Ureter (tissue), 1 donor: ENCODE measurements around the gene TLCD3A. TPM values are rescaled to one million over a fixed set of nuclear protein-coding genes. Genes with fewer than 3 reads are reported as not detected.
"Not testable (repeated sequence)": the region's sequence is repeated elsewhere in the genome, so short reads cannot be mapped to it uniquely, and the experiment has no call there.

Experiments
- DNase-seq: peaks from one replicate; pipeline ENCODE4 v3.0.0-alpha.2; 2020; ENCODE audit warnings: low spot score
- total RNA-seq: library from RNA; stranded (reverse); gene quantifications from one replicate; pipeline ENCODE4 v1.2.4, GENCODE V29; 2023
- donor health status: DM: yes; HTN: yes; CAD: no.

TLCD3A gene
- total RNA-seq, 1 donor from 2014 or later, result 38.3 TPM

- not testable (repeated sequence) for DNase-seq
These were observed 16.2 kb downstream of the TLCD3A start for GRCh38 chr17:748604-749003.

- not testable (repeated sequence) for DNase-seq
These were observed 17.0 kb downstream of the TLCD3A start for GRCh38 chr17:749359-749758.

GRCh38 chr17:750431-751037 lies 18.1 kb downstream of the TLCD3A start:
- no peak for DNase-seq

GRCh38 chr17:751269-752001 lies 19.0 kb downstream of the TLCD3A start:
- DNase-seq, result no peak

GRCh38 chr17:752002-752619 lies 19.7 kb downstream of the TLCD3A start, which contains the start of gene GEMIN4:
Gene GEMIN4, minus strand, starts transcription at chr17:752264. Its CDS starts 122 bp downstream, at chr17:752142.
- DNase-seq, result peak; percentile 94

GRCh38 chr17:752620-753219 lies 20.3 kb downstream of the TLCD3A start:
- DNase-seq, result peak; percentile 76

- DNase-seq, result no peak
These were observed 21.0 kb downstream of the TLCD3A start for GRCh38 chr17:753418-753817.

- not testable (repeated sequence) for DNase-seq
These were observed 23.0 kb downstream of the TLCD3A start for GRCh38 chr17:755319-755961.

- DNase-seq, result not testable (repeated sequence)
These were observed 23.7 kb downstream of the TLCD3A start for GRCh38 chr17:756010-756567.

- DNase-seq, result no peak
These were observed 27.6 kb downstream of the TLCD3A start for GRCh38 chr17:759964-760363.

- no peak for DNase-seq
These were observed 28.0 kb downstream of the TLCD3A start for GRCh38 chr17:760371-760770.

- no peak for DNase-seq
These were observed 34.7 kb downstream of the TLCD3A start for GRCh38 chr17:767076-767475.

GRCh38 chr17:773016-773415 lies 40.6 kb downstream of the TLCD3A start:
- no peak for DNase-seq

- DNase-seq, result no peak
These were observed 41.3 kb downstream of the TLCD3A start for GRCh38 chr17:773467-774312.

GRCh38 chr17:774313-774584 lies 41.9 kb downstream of the TLCD3A start:
- DNase-seq, result no peak

- DNase-seq, result no peak
These were observed 45.7 kb downstream of the TLCD3A start for GRCh38 chr17:778096-778495.

GRCh38 chr17:781805-782731 lies 49.7 kb downstream of the TLCD3A start, which contains the start of the genes GLOD4 and MRM3:
Gene GLOD4, minus strand, starts transcription at chr17:782280. Its CDS starts 25 bp downstream, at chr17:782255.
Gene MRM3, plus strand, starts transcription at chr17:782353. Its CDS starts 26 bp downstream, at chr17:782379.
- DNase-seq, result peak; percentile 93

GRCh38 chr17:784143-784542 lies 51.7 kb downstream of the TLCD3A start:
- DNase-seq, result no peak

- not testable (repeated sequence) for DNase-seq
These were observed 53.5 kb downstream of the TLCD3A start for GRCh38 chr17:785901-786300.
